ENCODE measurements around the gene GSPT1.
"Not testable (repeated sequence)": the region's sequence is repeated elsewhere in the genome, so short reads cannot be mapped to it uniquely, and the experiment has no call there.

The GSPT1 gene

DNA sequence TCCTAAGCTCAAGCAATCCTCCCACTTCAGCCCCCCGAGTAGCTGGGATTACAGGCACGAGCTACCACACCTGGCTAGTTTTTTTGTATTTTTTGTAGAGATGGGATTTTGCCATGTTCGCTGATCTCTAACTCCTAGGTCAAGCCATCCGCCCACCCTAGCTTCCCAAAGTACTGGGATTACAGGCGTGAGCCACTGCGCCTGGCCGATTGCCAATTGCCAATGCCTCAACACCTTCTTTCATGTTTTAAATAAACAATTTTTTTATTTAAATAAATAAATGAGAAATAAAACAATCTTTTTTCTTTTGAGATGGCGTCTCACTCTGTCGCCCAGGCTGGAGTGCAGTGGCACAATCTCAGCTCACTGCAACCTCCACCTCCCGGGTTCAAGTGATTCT is 8.3 kb upstream of the GSPT1 start:
- not testable (repeated sequence) for H3K4me2 ChIP-seq (ENCODE audit: low read length)

DNA sequence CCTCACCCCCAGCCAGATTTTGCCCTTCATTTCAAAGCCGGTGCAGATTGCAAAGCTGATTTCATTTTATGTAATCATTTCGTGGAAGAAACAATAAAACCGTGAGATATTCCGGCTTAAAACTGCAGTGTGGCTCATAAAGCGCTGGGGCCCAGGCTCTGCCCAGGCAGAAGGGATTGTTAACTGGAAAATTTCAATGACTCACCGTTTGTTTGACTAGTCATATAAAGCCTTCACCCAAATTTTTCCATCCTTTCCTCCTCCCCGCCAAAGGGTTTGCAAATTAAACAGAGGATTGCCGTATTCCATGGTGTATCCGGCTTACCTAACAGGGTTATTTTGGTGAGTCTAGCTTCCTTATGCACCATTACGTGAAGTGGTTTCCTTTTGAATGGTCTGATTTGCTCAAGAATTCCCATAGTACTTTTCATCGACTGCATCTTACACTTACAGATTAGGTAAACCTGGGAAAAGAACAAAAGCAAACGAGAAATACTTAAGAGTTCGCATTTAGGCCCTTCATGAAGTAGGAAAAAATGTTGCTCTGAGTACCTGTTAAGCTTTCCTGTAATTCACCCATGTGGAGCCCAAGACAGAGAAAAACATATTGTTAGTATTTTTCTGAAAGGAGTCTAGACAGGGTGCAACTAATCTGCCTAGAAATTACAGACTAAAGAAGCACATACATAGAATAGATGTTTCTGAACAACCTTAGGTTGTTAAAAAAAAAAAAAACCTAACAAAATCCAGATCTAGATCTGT is 949 bp upstream of the GSPT1 start:
- Histone ChIP-seq H3K4me2 (ENCODE audit: low read length) (peak overlapping the region; percentile 89), H3K27me3 (ENCODE audit: low read depth, low read length) (0 out of 2 replicates have a peak, but pooled peaks cover 6% of the 10 kb centered on the region), H3K4me3 (ENCODE audit: low read length) (peak overlapping the region; percentile 81), H3K79me2 (ENCODE audit: low read length) (peaks cover 40% of the 10 kb centered on the region), H3K9me3 (ENCODE audit: insufficient read depth, low read length) (no peaks in the 10 kb centered on the region), H3K9ac (ENCODE audit: low read length) (peak overlapping the region; percentile 58), H2AFZ (ENCODE audit: low read depth, low read length) (peak overlapping the region; percentile 68), H3K27ac (ENCODE audit: low read length) (no peak overlapping the region), H3K4me1 (ENCODE audit: low read length) (peaks cover 24% of the 10 kb centered on the region), H4K20me1 (ENCODE audit: insufficient read depth, low read length) (peaks cover 25% of the 10 kb centered on the region), H3K36me3 (replicated peaks; ENCODE audit: low read depth, low read length) (peaks cover 4% of the 10 kb centered on the region)
- TF ChIP-seq, protein P1, sequence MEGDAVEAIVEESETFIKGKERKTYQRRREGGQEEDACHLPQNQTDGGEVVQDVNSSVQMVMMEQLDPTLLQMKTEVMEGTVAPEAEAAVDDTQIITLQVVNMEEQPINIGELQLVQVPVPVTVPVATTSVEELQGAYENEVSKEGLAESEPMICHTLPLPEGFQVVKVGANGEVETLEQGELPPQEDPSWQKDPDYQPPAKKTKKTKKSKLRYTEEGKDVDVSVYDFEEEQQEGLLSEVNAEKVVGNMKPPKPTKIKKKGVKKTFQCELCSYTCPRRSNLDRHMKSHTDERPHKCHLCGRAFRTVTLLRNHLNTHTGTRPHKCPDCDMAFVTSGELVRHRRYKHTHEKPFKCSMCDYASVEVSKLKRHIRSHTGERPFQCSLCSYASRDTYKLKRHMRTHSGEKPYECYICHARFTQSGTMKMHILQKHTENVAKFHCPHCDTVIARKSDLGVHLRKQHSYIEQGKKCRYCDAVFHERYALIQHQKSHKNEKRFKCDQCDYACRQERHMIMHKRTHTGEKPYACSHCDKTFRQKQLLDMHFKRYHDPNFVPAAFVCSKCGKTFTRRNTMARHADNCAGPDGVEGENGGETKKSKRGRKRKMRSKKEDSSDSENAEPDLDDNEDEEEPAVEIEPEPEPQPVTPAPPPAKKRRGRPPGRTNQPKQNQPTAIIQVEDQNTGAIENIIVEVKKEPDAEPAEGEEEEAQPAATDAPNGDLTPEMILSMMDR (IDR thresholded peaks at IDR 0.05; ENCODE audit: low read depth, low read length) = no peak
- TF ChIP-seq EZH2phosphoT487 (IDR thresholded peaks at IDR 0.05; ENCODE audit: low read depth) = no peak

More for the DNA sequence above, 8.3 kb upstream of the GSPT1 start:
- H2AFZ ChIP-seq (ENCODE audit: low read depth, low read length); H4K20me1 ChIP-seq (ENCODE audit: insufficient read depth, low read length); H3K27ac ChIP-seq (ENCODE audit: low read length); H3K9ac ChIP-seq (ENCODE audit: low read length); H3K9me3 ChIP-seq (ENCODE audit: insufficient read depth, low read length); H3K4me1 ChIP-seq (ENCODE audit: low read length); H3K36me3 ChIP-seq (replicated peaks; ENCODE audit: low read depth, low read length); H3K27me3 ChIP-seq (ENCODE audit: low read depth, low read length); H3K4me3 ChIP-seq (ENCODE audit: low read length); H3K79me2 ChIP-seq (ENCODE audit: low read length): not testable (repeated sequence)

DNA sequence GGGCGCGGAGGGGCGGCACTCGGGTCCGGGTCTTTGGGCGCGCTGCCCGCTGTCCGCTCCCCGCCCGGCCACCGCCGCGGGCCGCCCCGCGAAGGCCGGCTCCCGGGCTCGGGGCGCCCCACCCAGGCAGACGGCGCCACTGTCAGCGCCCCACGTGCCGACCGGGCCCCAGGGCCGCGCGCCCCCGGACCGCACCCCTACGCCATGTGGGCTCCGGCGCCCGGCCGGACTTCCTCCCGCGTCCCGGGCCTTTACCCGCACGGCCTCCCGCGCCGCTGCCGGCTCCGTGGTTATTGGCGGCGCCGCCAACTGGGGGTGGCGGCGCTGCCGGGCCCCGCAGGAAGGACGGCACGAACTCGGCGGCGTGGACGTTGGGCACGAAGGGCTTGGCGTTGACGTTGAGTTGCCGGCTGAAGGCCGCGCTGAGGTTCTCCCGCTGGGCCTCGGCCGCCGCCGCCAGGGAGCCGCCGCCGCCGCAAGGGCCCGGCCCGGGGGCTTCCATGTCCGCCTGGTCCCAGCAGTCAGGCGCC is 577 bp downstream of the GSPT1 start:
- no peak overlapping the region for H2AFZ ChIP-seq (ENCODE audit: low read depth, low read length)

DNA sequence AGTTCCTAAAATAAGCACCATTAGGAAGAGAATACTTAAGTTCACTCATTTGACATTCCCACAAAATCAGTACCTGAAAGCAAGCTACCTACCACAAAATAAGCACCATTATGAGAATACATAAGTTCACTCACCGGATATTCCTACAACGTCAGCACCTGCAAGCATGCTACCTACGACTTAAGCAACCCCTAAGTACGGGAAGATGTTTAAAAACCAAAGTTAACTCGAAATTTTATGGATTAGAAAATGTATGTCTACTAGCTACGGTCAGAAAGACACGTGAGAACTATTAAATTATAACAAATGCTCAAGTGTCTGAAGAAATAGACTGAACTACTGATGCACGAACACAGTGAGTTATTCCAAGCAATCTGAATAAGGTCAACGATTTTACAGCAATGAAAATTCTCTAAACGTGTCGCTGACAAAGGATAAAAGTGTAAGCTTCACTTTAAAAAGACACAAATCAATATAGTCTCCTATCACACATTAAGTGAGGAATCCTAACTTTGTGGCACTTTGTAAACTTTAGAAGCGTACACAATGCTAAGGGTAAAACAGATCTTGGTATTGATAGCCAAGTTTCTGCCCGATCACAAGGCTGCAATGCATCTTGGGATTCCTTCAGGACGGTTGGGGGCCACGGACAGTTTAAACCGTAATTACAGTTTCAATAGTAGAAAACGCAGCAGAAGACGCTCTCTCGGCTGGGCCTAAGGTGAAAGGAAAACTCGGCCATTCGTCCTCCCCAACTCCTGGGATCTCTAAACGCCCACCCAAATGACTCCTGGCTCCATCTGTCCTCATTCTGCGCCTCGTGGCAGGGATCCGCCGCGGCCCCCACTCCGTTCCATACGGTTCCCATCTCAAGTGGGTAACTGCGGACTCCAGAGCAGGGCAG is 1.3 kb downstream of the GSPT1 start:
- H4K20me1 ChIP-seq (ENCODE audit: insufficient read depth, low read length) = peaks cover 43% of the 10 kb centered on the region
- H2AFZ ChIP-seq (ENCODE audit: low read depth, low read length) = peak overlapping the region; percentile 12; the same call in 1 of the 2 replicates
- H3K4me3 ChIP-seq (ENCODE audit: low read length) = peak overlapping the region; percentile 75
- H3K36me3 ChIP-seq (replicated peaks; ENCODE audit: low read depth, low read length) = peaks cover 4% of the 10 kb centered on the region
- no peak for TF ChIP-seq EZH2phosphoT487 (IDR thresholded peaks at IDR 0.05; ENCODE audit: low read depth)
- TF ChIP-seq, protein P1 (IDR thresholded peaks at IDR 0.05; ENCODE audit: low read depth, low read length) = no peak
- no peaks in the 10 kb centered on the region for H3K9me3 ChIP-seq (ENCODE audit: insufficient read depth, low read length)
- H3K79me2 ChIP-seq (ENCODE audit: low read length) = peaks cover 62% of the 10 kb centered on the region
- H3K4me1 ChIP-seq (ENCODE audit: low read length) = peaks cover 37% of the 10 kb centered on the region
- H3K27me3 ChIP-seq (ENCODE audit: low read depth, low read length) = no peaks in the 10 kb centered on the region
- peak overlapping the region; percentile 60 for H3K27ac ChIP-seq (ENCODE audit: low read length)
- H3K4me2 ChIP-seq (ENCODE audit: low read length) = peak overlapping the region; percentile 85
- peak overlapping the region; percentile 79 for H3K9ac ChIP-seq (ENCODE audit: low read length)

More for the DNA sequence above, 577 bp downstream of the GSPT1 start:
- TF ChIP-seq, protein P1 (IDR thresholded peaks at IDR 0.05; ENCODE audit: low read depth, low read length) = no peak
- TF ChIP-seq EZH2phosphoT487 (IDR thresholded peaks at IDR 0.05; ENCODE audit: low read depth) = no peak
- H3K4me2 ChIP-seq (ENCODE audit: low read length) = peak overlapping the region; percentile 85
- H3K27ac ChIP-seq (ENCODE audit: low read length) = peak overlapping the region; percentile 60
- H3K36me3 ChIP-seq (replicated peaks; ENCODE audit: low read depth, low read length) = peaks cover 4% of the 10 kb centered on the region
- H3K27me3 ChIP-seq (ENCODE audit: low read depth, low read length) = 0 out of 2 replicates have a peak, but pooled peaks cover 5% of the 10 kb centered on the region
- peak overlapping the region; percentile 79 for H3K9ac ChIP-seq (ENCODE audit: low read length)
- H3K4me1 ChIP-seq (ENCODE audit: low read length) = peaks cover 36% of the 10 kb centered on the region
- peak overlapping the region; percentile 75 for H3K4me3 ChIP-seq (ENCODE audit: low read length)
- H3K79me2 ChIP-seq (ENCODE audit: low read length) = peaks cover 55% of the 10 kb centered on the region
- no peaks in the 10 kb centered on the region for H3K9me3 ChIP-seq (ENCODE audit: insufficient read depth, low read length)
- peaks cover 37% of the 10 kb centered on the region for H4K20me1 ChIP-seq (ENCODE audit: insufficient read depth, low read length)
